H1 (cell line): Measurements from ENCODE around the gene IFNE. TPM values are rescaled to one million over a fixed set of nuclear protein-coding genes. Genes with fewer than 3 reads are reported as not detected.

Experiments used
- CTCF ChIA-PET: fragments of 300-600 bp; sonication (Branson Sonifier 250); formaldehyde crosslinking; loops from one replicate; lab custom pipeline; 2021; ENCODE audit not compliant: partially characterized antibody; lab: Charles Lee
- POLR2A ChIA-PET: fragments of 300-600 bp; sonication (Branson Sonifier 250); formaldehyde crosslinking; loops from one replicate; lab custom pipeline; 2021; ENCODE audit warnings: inconsistent platforms; ENCODE audit not compliant: partially characterized antibody; lab: Charles Lee
- DNase-seq, 2 experiments: peaks; one replicate each; pipeline versions ENCODE4 v3.0.0 to v3.0.0-alpha.2; 2010 to 2022; ENCODE audit warnings: low spot score in 2 of 2, low read depth in 1 of 2, mixed read lengths in 1 of 2
- FAIRE-seq: peaks from 2 replicates; lab custom pipeline; 2011; peaks lifted over from hg19 to GRCh38; lab: Jason Lieb, UNC
- H2AFZ ChIP-seq: 2 replicates; pipeline ENCODE4 v1.8.1; 2012; ENCODE audit warnings: low read length, inconsistent platforms
- H2AK5ac ChIP-seq: 2 replicates; pipeline ENCODE4 v1.6.1; 2013; ENCODE audit warnings: low read depth, low read length
- H2BK120ac ChIP-seq: replicated peaks from 2 replicates; pipeline ENCODE3; 2013; ENCODE audit warnings: low read depth, low read length, inconsistent platforms
- H2BK12ac ChIP-seq: 2 replicates; pipeline ENCODE4 v1.6.1; 2013; ENCODE audit warnings: low read depth, low read length
- H2BK15ac ChIP-seq: 2 replicates; pipeline ENCODE4 v1.6.1; 2013; ENCODE audit warnings: low read length
- H2BK20ac ChIP-seq: 2 replicates; pipeline ENCODE4 v1.6.1; 2013; ENCODE audit warnings: low read length
- H2BK5ac ChIP-seq: 2 replicates; pipeline ENCODE4 v1.6.1; 2013; ENCODE audit warnings: low read depth, low read length
- H3K14ac ChIP-seq: 2 replicates; pipeline ENCODE4 v1.6.1; 2013; ENCODE audit warnings: inconsistent platforms; ENCODE audit not compliant: insufficient read length
- H3K18ac ChIP-seq: 2 replicates; pipeline ENCODE4 v1.6.1; 2013; ENCODE audit warnings: low read length; ENCODE audit errors: extremely low read depth
- H3K23ac ChIP-seq: 2 replicates; pipeline ENCODE4 v1.6.1; 2013; ENCODE audit warnings: inconsistent platforms; ENCODE audit not compliant: insufficient read length
- H3K23me2 ChIP-seq: 2 replicates; pipeline ENCODE4 v1.6.1; 2013; ENCODE audit warnings: low read depth, low read length
- H3K27ac ChIP-seq: 2 replicates; pipeline ENCODE4 v1.6.1; 2011; ENCODE audit warnings: low read depth, low read length, inconsistent platforms
- H3K27me3 ChIP-seq, 4 experiments: replicated peaks in 1 of 4; 1 replicate in 1 of 4; 2 replicates in 3 of 4; pipeline versions ENCODE4 v1.6.1 to v1.8.1; 2011 to 2013; ENCODE audit warnings: low read length in 3 of 4, mild to moderate bottlenecking in 3 of 4, inconsistent platforms in 2 of 4, mixed read lengths in 2 of 4, moderate library complexity in 1 of 4; ENCODE audit not compliant: control insufficient read depth in 3 of 4, insufficient read depth in 3 of 4; ENCODE audit errors: extremely low read depth in 1 of 4
- H3K36me3 ChIP-seq, 4 experiments: 2 replicates each; pipeline versions ENCODE4 v1.6.1 to v1.8.1; 2011 to 2013; ENCODE audit warnings: mild to moderate bottlenecking in 4 of 4, low read length in 3 of 4, moderate library complexity in 2 of 4, control low read depth in 1 of 4, inconsistent platforms in 1 of 4; ENCODE audit not compliant: insufficient read depth in 4 of 4, control insufficient read depth in 2 of 4
- H3K4ac ChIP-seq: replicated peaks from 2 replicates; pipeline ENCODE3; 2013; ENCODE audit warnings: low read length, low read depth, mixed read lengths, inconsistent platforms; ENCODE audit not compliant: insufficient read length
- H3K4me1 ChIP-seq, 4 experiments: replicated peaks in 1 of 4; 1 replicate in 1 of 4; 2 replicates in 3 of 4; pipeline versions ENCODE4 v1.6.1 to v1.8.1; 2011 to 2013; ENCODE audit warnings: low read length in 3 of 4, inconsistent platforms in 2 of 4, mixed read lengths in 1 of 4; ENCODE audit not compliant: insufficient read depth in 4 of 4, control insufficient read depth in 3 of 4
- H3K4me2 ChIP-seq, 2 experiments: 2 replicates each; pipeline versions ENCODE4 v1.6.1 to v1.8.1; 2011 to 2013; ENCODE audit warnings: low read depth in 2 of 2, low read length in 2 of 2, control low read depth in 1 of 2, inconsistent platforms in 1 of 2, mild to moderate bottlenecking in 1 of 2; ENCODE audit not compliant: insufficient read depth in 1 of 2
- H3K4me3 ChIP-seq, 4 experiments: fragments of 200-600, 300-600 bp in 1 of 4; sonication (generic), shearing (Covaris generic), sonication (Bioruptor Twin) in 1 of 4; 2 replicates each; pipeline versions ENCODE4 v1.5.1 to v1.8.1; 2011 to 2016; ENCODE audit warnings: low read length in 4 of 4, low read depth in 3 of 4, control low read depth in 2 of 4, inconsistent platforms in 2 of 4, mild to moderate bottlenecking in 2 of 4, mixed read lengths in 1 of 4, moderate library complexity in 1 of 4; ENCODE audit not compliant: insufficient read depth in 2 of 4; ENCODE audit errors: extremely low read depth in 1 of 4
- H3K56ac ChIP-seq: replicated peaks from 2 replicates; pipeline ENCODE3; 2013; ENCODE audit warnings: low read depth, mild to moderate bottlenecking, mixed read lengths, low read length, inconsistent platforms; ENCODE audit not compliant: insufficient read length
- H3K79me1 ChIP-seq: 2 replicates; pipeline ENCODE4 v1.6.1; 2013; ENCODE audit warnings: low read depth, low read length, control low read depth
- H3K79me2 ChIP-seq, 2 experiments: 2 replicates each; pipeline versions ENCODE4 v1.6.1 to v1.8.1; 2012 to 2013; ENCODE audit warnings: low read length in 2 of 2, mild to moderate bottlenecking in 2 of 2, inconsistent platforms in 1 of 2; ENCODE audit not compliant: insufficient read depth in 2 of 2, control insufficient read depth in 1 of 2
- H3K9ac ChIP-seq, 4 experiments: replicated peaks in 1 of 4; 1 replicate in 1 of 4; 2 replicates in 3 of 4; pipeline versions ENCODE4 v1.6.1 to v1.8.1; 2011 to 2013; ENCODE audit warnings: low read depth in 3 of 4, low read length in 3 of 4, control low read depth in 2 of 4, mild to moderate bottlenecking in 2 of 4, moderate library complexity in 2 of 4, inconsistent platforms in 1 of 4; ENCODE audit errors: extremely low read depth in 1 of 4
- H3K9me3 ChIP-seq, 2 experiments: 2 replicates each; pipeline versions ENCODE4 v1.6.1 to v1.8.1; 2012 to 2013; ENCODE audit warnings: mild to moderate bottlenecking in 2 of 2, moderate library complexity in 2 of 2, control low read depth in 1 of 2, inconsistent platforms in 1 of 2, low read depth in 1 of 2, low read length in 1 of 2, mixed read lengths in 1 of 2; ENCODE audit not compliant: insufficient read depth in 2 of 2
- H4K20me1 ChIP-seq, 2 experiments: replicated peaks in 1 of 2; 2 replicates each; pipeline versions ENCODE3 to v1.8.1; 2011 to 2013; ENCODE audit warnings: inconsistent platforms in 2 of 2, low read length in 2 of 2, mild to moderate bottlenecking in 1 of 2; ENCODE audit not compliant: insufficient read depth in 2 of 2, control insufficient read depth in 1 of 2
- H4K5ac ChIP-seq: 2 replicates; pipeline ENCODE4 v1.6.1; 2013; ENCODE audit warnings: low read length, low read depth, mixed read lengths, inconsistent platforms; ENCODE audit not compliant: insufficient read length
- H4K8ac ChIP-seq: 2 replicates; pipeline ENCODE4 v1.8.0; 2013; ENCODE audit warnings: mild to moderate bottlenecking, moderate library complexity, low read length, inconsistent platforms; ENCODE audit not compliant: insufficient read depth; ENCODE audit errors: extremely low read depth
- H4K91ac ChIP-seq: replicated peaks from 2 replicates; pipeline ENCODE3; 2013; ENCODE audit warnings: low read length, mixed read lengths, inconsistent platforms; ENCODE audit not compliant: insufficient read length
- ASH2L ChIP-seq: fragments of 200-600, 300-600 bp; sonication (generic); IDR thresholded peaks from one replicate; pipeline ENCODE4 v1.7.1; 2017; ENCODE audit warnings: low read length
- BRCA1 ChIP-seq: IDR thresholded peaks from 2 replicates; pipeline ENCODE4 v1.6.1; 2012; ENCODE audit warnings: low read depth, low read length, improper control_type of control experiment
- CBX8 ChIP-seq: fragments of 300-800, 300-1000 bp; sonication (generic); IDR thresholded peaks from 2 replicates; pipeline ENCODE4 v1.7.1; 2016; ENCODE audit warnings: low read depth, low read length, borderline replicate concordance
- CHD1 ChIP-seq: IDR thresholded peaks from 2 replicates; pipeline ENCODE4 v1.6.1; 2012; ENCODE audit warnings: low read depth, low read length, improper control_type of control experiment
- CHD2 ChIP-seq: IDR thresholded peaks from 2 replicates; pipeline ENCODE4 v1.6.1; 2012; ENCODE audit warnings: low read length, improper control_type of control experiment
- EP300 ChIP-seq, 2 experiments: IDR thresholded peaks; 1 replicate in 1 of 2; 2 replicates in 1 of 2; pipeline ENCODE4 v1.6.1; 2011 to 2012; ENCODE audit warnings: low read depth in 2 of 2, low read length in 2 of 2, mild to moderate bottlenecking in 2 of 2, borderline replicate concordance in 1 of 2, inconsistent platforms in 1 of 2, moderate library complexity in 1 of 2
- EZH2 ChIP-seq: fragments of 200-600 bp; sonication (generic); IDR thresholded peaks from 2 replicates; pipeline ENCODE4 v1.7.1; 2012; ENCODE audit warnings: low read depth, mild to moderate bottlenecking, moderate library complexity, low read length, inconsistent platforms; ENCODE audit not compliant: severe bottlenecking
- JUN ChIP-seq: IDR thresholded peaks from 2 replicates; pipeline ENCODE4 v1.6.1; 2011; ENCODE audit warnings: low read depth, mild to moderate bottlenecking, improper control_type of control experiment, low read length
- NRF1 ChIP-seq: IDR thresholded peaks from 2 replicates; pipeline ENCODE4 v1.6.1; 2011; ENCODE audit warnings: mild to moderate bottlenecking, low read depth, low read length, improper control_type of control experiment
- POLR2AphosphoS5 ChIP-seq: IDR thresholded peaks from 2 replicates; pipeline ENCODE4 v1.6.1; 2011; ENCODE audit warnings: low read depth, low read length
- RNF2 ChIP-seq: fragments of 200-900, 300-1000 bp; sonication (generic); IDR thresholded peaks from 2 replicates; pipeline ENCODE4 v1.7.1; 2016; ENCODE audit warnings: borderline replicate concordance, low read depth, mild to moderate bottlenecking, antibody characterized with exemption, low read length; ENCODE audit not compliant: poor library complexity, severe bottlenecking; ENCODE audit errors: missing control alignments
- SIRT6 ChIP-seq: IDR thresholded peaks from one replicate; pipeline ENCODE4 v1.7.1; 2012; ENCODE audit warnings: low read length, inconsistent platforms
- SUZ12 ChIP-seq: fragments of 200-600 bp; sonication (generic); IDR thresholded peaks from 2 replicates; pipeline ENCODE4 v1.6.1; 2012; ENCODE audit warnings: mild to moderate bottlenecking, inconsistent platforms, low read length, moderate library complexity, mixed read lengths
- TEAD4 ChIP-seq: IDR thresholded peaks from 2 replicates; pipeline ENCODE4 v1.6.1; 2012; ENCODE audit warnings: low read depth, low read length, inconsistent platforms, mixed read lengths
- WGBS, 2 experiments: shearing (Covaris generic) in 1 of 2; methylation state at CpG; one replicate each; pipeline versions ENCODE4 v1.1.6 to v1.1.7; 2013 to 2015; ENCODE audit warnings: low lambda C conversion rate in 2 of 2, mixed read lengths in 2 of 2, inconsistent platforms in 1 of 2, low coverage in 1 of 2, missing lambda C conversion rate in 1 of 2; ENCODE audit not compliant: insufficient replicate concordance in 2 of 2, insufficient coverage in 1 of 2, insufficient read length in 1 of 2; ENCODE audit errors: extremely low coverage in 1 of 2, missing lambda C conversion rate in 1 of 2; 5-methylcytosine and 5-hydroxymethylcytosine counted together
- polyA plus RNA-seq, 7 experiments: library from polyadenylated mRNA; depleted of rRNA in 3 of 7; stranded (reverse) in 5 of 7; unstranded in 2 of 7; fragments of >200 nt in 5 of 7; fragments of 200-250 nt in 2 of 7; gene quantifications; 1 replicate in 5 of 7; 2 replicates in 1 of 7; 4 replicates in 1 of 7; pipeline versions ENCODE4 v1.2.1 to v1.2.3, GENCODE V29; 2011 to 2013; ENCODE audit warnings: missing spikeins in 2 of 7, mixed read lengths in 2 of 7
- total RNA-seq: library from RNA; stranded (reverse); fragmentation: NEBNext Ultra II Directional; extraction: Animal tissue kit (Norgen Biotek cat#: 25700); gene quantifications from 2 replicates; pipeline ENCODE4 v1.2.1, GENCODE V29; 2021

The IFNE gene
- total and polyA plus RNA-seq, 2 of the 8 experiments (the other 6 are each of a cell fraction or from before 2014, with no cell fraction given) = 0.08 TPM; not detected in 1

GRCh38 chr9:21499912-21500311 is 17.8 kb upstream of the IFNE start:
- no peak for DNase-seq
- no peak overlapping the region for H2BK12ac ChIP-seq
- H4K91ac ChIP-seq = no peak overlapping the region
- no peaks in the 10 kb centered on the region for H3K79me2 ChIP-seq
- H2BK120ac ChIP-seq = no peak overlapping the region
- no peak overlapping the region for H2BK20ac ChIP-seq
- no peak overlapping the region for H3K56ac ChIP-seq
- no peak overlapping the region for H4K8ac ChIP-seq
- H3K4me3 ChIP-seq = no peak overlapping the region
- no peak overlapping the region for H4K5ac ChIP-seq
- no peak overlapping the region for H3K14ac ChIP-seq
- no peak overlapping the region for H3K27ac ChIP-seq
- H2AFZ ChIP-seq = no peak overlapping the region
- no peak overlapping the region for H3K23ac ChIP-seq
- no peaks in the 10 kb centered on the region for H4K20me1 ChIP-seq
- no peaks in the 10 kb centered on the region for H3K79me1 ChIP-seq
- no peak overlapping the region for H3K4me2 ChIP-seq
- H3K23me2 ChIP-seq = no peaks in the 10 kb centered on the region; the same call in 1 of the 2 replicates
- ChIA-PET POLR2A (interaction anchor here (1.2 kb wide), 1 partner anchor 303 kb away, joined by 3 read pairs; no protein-coding TSS in a partner anchor), CTCF (no interaction called here)
- H2BK15ac ChIP-seq = no peak overlapping the region
- FAIRE-seq = no peak
- no peak overlapping the region for H3K4ac ChIP-seq
- no peak overlapping the region for H3K9ac ChIP-seq
- H3K4me1 ChIP-seq = no peaks in the 10 kb centered on the region
- 98% methylated on average over 5 of the region's 5 CpGs; no CpG with 5 or more reads in 1 of the 2 experiments for WGBS, 2 experiments
- H2AK5ac ChIP-seq = no peak overlapping the region
- no peak overlapping the region for H2BK5ac ChIP-seq
- TF ChIP-seq JUN (no peak), NRF1 (no peak), EP300 (IDR thresholded peaks at IDR 0.05; ENCODE audit: borderline replicate concordance in 1 of 2, low read depth in 2 of 2, low read length in 2 of 2) (no peak), POLR2AphosphoS5 (no peak), SIRT6 (no peak), RNF2 (no peak), SUZ12 (no peak), EZH2 (no peak), ASH2L (no peak), CBX8 (no peak), TEAD4 (no peak), BRCA1 (no peak), CHD1 (no peak), CHD2 (no peak)
- no peaks in the 10 kb centered on the region for H3K9me3 ChIP-seq
- no peaks in the 10 kb centered on the region for H3K36me3 ChIP-seq
- no peak overlapping the region for H3K18ac ChIP-seq
- no peaks in the 10 kb centered on the region for H3K27me3 ChIP-seq
